Mesodermal cell (in vitro differentiated cells): ENCODE results near the gene TKT. TPM values are rescaled to one million over a fixed set of nuclear protein-coding genes. Genes with fewer than 3 reads are reported as not detected.
"Not testable (repeated sequence)": the region's sequence is repeated elsewhere in the genome, so short reads cannot be mapped to it uniquely, and the experiment has no call there.

Experiments used
- H3K27ac ChIP-seq: 2 replicates; pipeline ENCODE4 v1.7.0; 2013; ENCODE audit warnings: mild to moderate bottlenecking, low read depth, low read length, moderate library complexity; ENCODE audit not compliant: severe bottlenecking
- H3K36me3 ChIP-seq: 2 replicates; pipeline ENCODE4 v1.7.1; 2013; ENCODE audit warnings: mild to moderate bottlenecking, low read length, moderate library complexity; ENCODE audit not compliant: control insufficient read depth, insufficient read depth
- H3K4me1 ChIP-seq: one replicate; pipeline ENCODE4 v1.7.1; 2013; ENCODE audit warnings: mild to moderate bottlenecking, low read length; ENCODE audit not compliant: insufficient read depth, control insufficient read depth, poor library complexity, severe bottlenecking
- H3K4me3 ChIP-seq: 2 replicates; pipeline ENCODE4 v1.7.0; 2013; ENCODE audit warnings: low read length, control low read depth, mild to moderate bottlenecking; ENCODE audit not compliant: insufficient read depth, poor library complexity, severe bottlenecking; ENCODE audit errors: extremely low read depth
- H3K9me3 ChIP-seq: 2 replicates; pipeline ENCODE4 v1.7.1; 2013; ENCODE audit warnings: mild to moderate bottlenecking, low read length, moderate library complexity; ENCODE audit not compliant: control insufficient read depth
- WGBS, 2 experiments: methylation state at CpG; one replicate each; pipeline ENCODE4 v1.1.5; 2013; ENCODE audit warnings: missing lambda C conversion rate in 2 of 2; ENCODE audit not compliant: insufficient coverage in 2 of 2; 5-methylcytosine and 5-hydroxymethylcytosine counted together
- polyA plus RNA-seq, 2 experiments: library from polyadenylated mRNA; stranded (reverse); fragments of 50-300 nt; gene quantifications; one replicate each; pipeline ENCODE4 v1.2.3, GENCODE V29; 2013

Gene TKT
- 684 TPM for polyA plus RNA-seq (2013, experiment 1 of 2)
- 577 TPM for polyA plus RNA-seq (2013, experiment 2 of 2)

GRCh38 chr3:53255775-53256703 lies at the start of gene TKT:
TSS of gene TKT (minus strand) at chr3:53256022. CDS start at chr3:53255942, 80 bp downstream.
- H3K4me3 ChIP-seq = peak within 1 kb of the TSS; percentile 98
- 11 to 16% methylated on average over 29 to 33 of the region's 66 CpGs for WGBS, 2 experiments

GRCh38 chr3:53303957-53304356 lies 48.1 kb upstream of the TKT start:
- no peak overlapping the region for H3K27ac ChIP-seq
- no peaks in the 10 kb centered on the region for H3K4me1 ChIP-seq
- H3K4me3 ChIP-seq = no peak overlapping the region
- no peaks in the 10 kb centered on the region for H3K9me3 ChIP-seq
- 78 to 97% methylated on average over 1 to 3 of the region's 3 CpGs for WGBS, 2 experiments
- H3K36me3 ChIP-seq = peaks cover 70% of the 10 kb centered on the region

More at GRCh38 chr3:53255775-53256703, at the start of gene TKT:
- peaks cover 22% of the 10 kb centered on the region for H3K36me3 ChIP-seq
- peaks cover 26% of the 10 kb centered on the region for H3K4me1 ChIP-seq
- no peaks in the 10 kb centered on the region for H3K9me3 ChIP-seq
- peak within 1 kb of the TSS; percentile 80 for H3K27ac ChIP-seq

GRCh38 chr3:53303549-53303948 lies 47.7 kb upstream of the TKT start:
- Histone ChIP-seq H3K36me3 (peaks cover 70% of the 10 kb centered on the region), H3K4me1 (no peaks in the 10 kb centered on the region)
- 97 to 100% methylated on average over 3 of the region's 3 CpGs for WGBS, 2 experiments

GRCh38 chr3:53300826-53301225 lies 45.0 kb upstream of the TKT start:
- 90 to 95% methylated on average over 2 of the region's 3 CpGs for WGBS, 2 experiments
- H3K27ac ChIP-seq = no peak overlapping the region
- H3K4me3 ChIP-seq = no peak overlapping the region
- no peaks in the 10 kb centered on the region for H3K4me1 ChIP-seq
- H3K36me3 ChIP-seq = peaks cover 73% of the 10 kb centered on the region
- H3K9me3 ChIP-seq = no peaks in the 10 kb centered on the region

More at GRCh38 chr3:53303549-53303948, 47.7 kb upstream of the TKT start:
- Histone ChIP-seq H3K9me3 (no peaks in the 10 kb centered on the region), H3K27ac (no peak overlapping the region), H3K4me3 (no peak overlapping the region)

GRCh38 chr3:53299611-53300023 lies 43.8 kb upstream of the TKT start:
- H3K4me3 ChIP-seq, H3K4me1 ChIP-seq, H3K9me3 ChIP-seq, H3K27ac ChIP-seq: not testable (repeated sequence)
- 68 to 69% methylated on average over 4 to 5 of the region's 5 CpGs for WGBS, 2 experiments
- peaks cover 72% of the 10 kb centered on the region for H3K36me3 ChIP-seq

- no CpG with 5 or more reads among the region's 1 CpG for WGBS, 2 experiments
- Histone ChIP-seq H3K4me1 (no peaks in the 10 kb centered on the region), H3K4me3 (no peak overlapping the region), H3K27ac (no peak overlapping the region), H3K36me3 (peaks cover 78% of the 10 kb centered on the region), H3K9me3 (no peaks in the 10 kb centered on the region)
These were observed 39.6 kb upstream of the TKT start for GRCh38 chr3:53295410-53295809.

- H3K9me3 ChIP-seq = no peaks in the 10 kb centered on the region
- H3K27ac ChIP-seq = no peak overlapping the region
- H3K4me3 ChIP-seq = no peak overlapping the region
- H3K36me3 ChIP-seq = peaks cover 79% of the 10 kb centered on the region
- WGBS, 2 experiments = 93 to 94% methylated on average over 6 to 7 of the region's 8 CpGs
- H3K4me1 ChIP-seq = no peaks in the 10 kb centered on the region
These were observed 38.0 kb upstream of the TKT start for GRCh38 chr3:53293867-53294266.

- peaks cover 19% of the 10 kb centered on the region for H3K4me1 ChIP-seq
- 49 to 61% methylated on average over 3 of the region's 4 CpGs for WGBS, 2 experiments
- no peak overlapping the region for H3K4me3 ChIP-seq
- no peaks in the 10 kb centered on the region for H3K9me3 ChIP-seq
- no peak overlapping the region for H3K27ac ChIP-seq
- H3K36me3 ChIP-seq = peaks cover 82% of the 10 kb centered on the region
These were observed 32.4 kb upstream of the TKT start for GRCh38 chr3:53288214-53288613.

GRCh38 chr3:53287131-53287629 lies 31.4 kb upstream of the TKT start:
- peak overlapping the region; percentile 32 for H3K27ac ChIP-seq
- H3K4me1 ChIP-seq = peaks cover 19% of the 10 kb centered on the region
- no CpG with 5 or more reads among the region's 4 CpGs for WGBS, 2 experiments
- H3K36me3 ChIP-seq = peaks cover 81% of the 10 kb centered on the region
- no peak overlapping the region for H3K4me3 ChIP-seq
- H3K9me3 ChIP-seq = no peaks in the 10 kb centered on the region

- H3K36me3 ChIP-seq = peaks cover 77% of the 10 kb centered on the region
- no peaks in the 10 kb centered on the region for H3K9me3 ChIP-seq
- WGBS, 2 experiments = 33% methylated on average over 1 of the region's 1 CpG; no CpG with 5 or more reads in 1 of the 2 experiments
- H3K27ac ChIP-seq = peak overlapping the region; percentile 32
- no peak overlapping the region for H3K4me3 ChIP-seq
- peaks cover 19% of the 10 kb centered on the region for H3K4me1 ChIP-seq
These were observed 30.9 kb upstream of the TKT start for GRCh38 chr3:53286727-53287126.

GRCh38 chr3:53282581-53282980 lies 26.8 kb upstream of the TKT start:
- Histone ChIP-seq H3K4me3 (no peak overlapping the region), H3K4me1 (peaks cover 12% of the 10 kb centered on the region), H3K36me3 (peaks cover 54% of the 10 kb centered on the region), H3K9me3 (no peaks in the 10 kb centered on the region), H3K27ac (no peak overlapping the region)
- WGBS, 2 experiments = 93 to 94% methylated on average over 2 to 3 of the region's 8 CpGs
